Skeletal muscle cell (primary cell): ENCODE measurements around the gene IFT172.
"Not testable (repeated sequence)": the region's sequence is repeated elsewhere in the genome, so short reads cannot be mapped to it uniquely, and the experiment has no call there.

Source experiments
- DNase-seq: peaks from one replicate; pipeline ENCODE4 v3.0.0-alpha.2; 2010; ENCODE audit warnings: low read depth
- H3K4me3 ChIP-seq: 2 replicates; pipeline ENCODE4 v1.5.1; 2011; ENCODE audit warnings: low read depth, mild to moderate bottlenecking, control low read depth, low read length, moderate library complexity

IFT172 gene, protein sequence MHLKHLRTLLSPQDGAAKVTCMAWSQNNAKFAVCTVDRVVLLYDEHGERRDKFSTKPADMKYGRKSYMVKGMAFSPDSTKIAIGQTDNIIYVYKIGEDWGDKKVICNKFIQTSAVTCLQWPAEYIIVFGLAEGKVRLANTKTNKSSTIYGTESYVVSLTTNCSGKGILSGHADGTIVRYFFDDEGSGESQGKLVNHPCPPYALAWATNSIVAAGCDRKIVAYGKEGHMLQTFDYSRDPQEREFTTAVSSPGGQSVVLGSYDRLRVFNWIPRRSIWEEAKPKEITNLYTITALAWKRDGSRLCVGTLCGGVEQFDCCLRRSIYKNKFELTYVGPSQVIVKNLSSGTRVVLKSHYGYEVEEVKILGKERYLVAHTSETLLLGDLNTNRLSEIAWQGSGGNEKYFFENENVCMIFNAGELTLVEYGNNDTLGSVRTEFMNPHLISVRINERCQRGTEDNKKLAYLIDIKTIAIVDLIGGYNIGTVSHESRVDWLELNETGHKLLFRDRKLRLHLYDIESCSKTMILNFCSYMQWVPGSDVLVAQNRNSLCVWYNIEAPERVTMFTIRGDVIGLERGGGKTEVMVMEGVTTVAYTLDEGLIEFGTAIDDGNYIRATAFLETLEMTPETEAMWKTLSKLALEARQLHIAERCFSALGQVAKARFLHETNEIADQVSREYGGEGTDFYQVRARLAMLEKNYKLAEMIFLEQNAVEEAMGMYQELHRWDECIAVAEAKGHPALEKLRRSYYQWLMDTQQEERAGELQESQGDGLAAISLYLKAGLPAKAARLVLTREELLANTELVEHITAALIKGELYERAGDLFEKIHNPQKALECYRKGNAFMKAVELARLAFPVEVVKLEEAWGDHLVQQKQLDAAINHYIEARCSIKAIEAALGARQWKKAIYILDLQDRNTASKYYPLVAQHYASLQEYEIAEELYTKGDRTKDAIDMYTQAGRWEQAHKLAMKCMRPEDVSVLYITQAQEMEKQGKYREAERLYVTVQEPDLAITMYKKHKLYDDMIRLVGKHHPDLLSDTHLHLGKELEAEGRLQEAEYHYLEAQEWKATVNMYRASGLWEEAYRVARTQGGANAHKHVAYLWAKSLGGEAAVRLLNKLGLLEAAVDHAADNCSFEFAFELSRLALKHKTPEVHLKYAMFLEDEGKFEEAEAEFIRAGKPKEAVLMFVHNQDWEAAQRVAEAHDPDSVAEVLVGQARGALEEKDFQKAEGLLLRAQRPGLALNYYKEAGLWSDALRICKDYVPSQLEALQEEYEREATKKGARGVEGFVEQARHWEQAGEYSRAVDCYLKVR (N-terminal part only)

DNA sequence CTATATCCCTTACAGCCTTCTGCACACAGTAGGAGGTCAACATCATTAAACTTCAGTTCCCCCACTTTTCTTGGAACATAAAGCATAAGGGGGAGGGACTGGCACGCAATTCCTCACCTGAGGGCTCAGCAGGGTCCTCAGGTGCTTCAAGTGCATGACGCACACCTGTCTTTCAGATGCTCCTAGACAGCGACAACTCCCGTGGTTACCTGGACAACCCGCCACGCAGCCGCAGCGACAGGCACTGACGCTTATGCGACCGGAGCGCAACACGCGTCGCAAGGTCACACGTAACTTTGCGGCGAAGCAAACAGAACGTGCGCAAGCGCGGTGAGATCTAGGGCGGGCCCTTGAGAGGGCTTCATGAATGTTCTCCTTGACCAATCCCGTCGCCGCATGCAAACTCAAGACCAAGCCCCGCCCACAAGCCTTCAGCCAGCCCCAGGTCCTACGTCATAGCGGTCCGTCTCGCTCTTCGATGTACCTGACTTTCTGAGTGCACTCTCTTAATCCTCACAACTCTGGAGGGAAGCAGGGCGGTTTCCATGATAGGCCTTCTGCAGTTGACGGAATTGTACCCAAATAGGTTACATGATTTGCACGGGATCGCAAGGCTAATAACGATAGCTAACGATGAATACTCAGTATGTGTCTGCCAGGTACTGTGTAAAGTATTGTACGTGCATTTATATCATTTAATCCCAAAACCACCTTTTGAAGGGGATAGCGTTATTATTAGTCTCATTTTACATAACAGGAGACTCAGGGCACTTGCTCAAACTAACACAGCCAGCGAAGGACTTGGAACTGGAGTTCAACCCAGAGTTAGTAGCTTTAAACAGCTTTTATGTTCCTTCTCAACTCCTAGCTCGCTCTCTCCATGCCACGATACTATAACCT, at the start of gene IFT172:
IFT172 (minus strand) TSS at position 246 of the 900 bp plus-strand sequence; CDS start at position 156, 90 bp downstream.
- DNase-seq = peak; percentile 95
- peak within 1 kb of the TSS; percentile 77 for H3K4me3 ChIP-seq

DNA sequence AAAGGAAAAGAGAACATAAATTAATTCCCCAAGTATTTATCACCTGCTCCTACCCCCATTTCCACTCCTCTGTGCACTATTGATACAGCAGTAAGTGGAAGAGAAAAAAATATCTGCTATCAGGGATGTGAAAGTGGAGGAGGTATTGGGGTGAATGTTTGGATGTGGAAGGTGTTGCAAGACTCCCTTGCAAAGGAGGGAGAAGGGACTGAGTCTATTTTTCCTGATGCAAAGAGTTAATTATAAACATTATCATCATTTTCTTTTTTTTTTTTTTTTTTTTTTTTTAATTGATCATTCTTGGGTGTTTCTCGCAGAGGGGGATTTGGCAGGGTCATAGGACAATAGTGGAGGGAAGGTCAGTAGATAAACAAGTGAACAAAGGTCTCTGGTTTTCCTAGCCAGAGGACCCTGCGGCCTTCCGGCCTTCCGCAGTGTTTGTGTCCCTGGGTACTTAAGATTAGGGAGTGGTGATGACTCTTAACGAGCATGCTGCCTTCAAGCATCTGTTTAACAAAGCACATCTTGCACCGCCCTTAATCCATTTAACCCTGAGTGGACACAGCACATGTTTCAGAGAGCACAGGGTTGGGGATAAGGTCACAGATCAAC, 49.4 kb upstream of the IFT172 start:
- DNase-seq = not testable (repeated sequence)

DNA sequence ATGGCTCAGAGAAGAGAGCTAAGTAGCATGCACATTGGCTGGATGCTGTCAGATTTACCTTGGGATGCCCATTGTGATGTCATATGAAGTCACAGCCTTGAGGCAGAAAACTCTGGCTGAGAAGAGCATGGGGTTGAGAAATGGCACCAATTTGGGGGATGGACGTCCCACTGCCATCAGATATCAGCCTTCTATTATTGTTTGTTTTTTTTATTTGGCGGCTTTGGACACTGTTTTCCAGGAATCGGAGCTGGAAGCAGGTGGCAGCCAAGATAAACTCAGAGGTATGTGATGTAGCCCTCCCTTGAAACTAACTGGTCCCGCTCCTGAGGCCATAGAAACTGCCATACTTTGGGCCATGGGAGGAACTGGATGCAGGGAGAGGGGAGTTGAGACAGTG, 47.7 kb upstream of the IFT172 start:
- DNase-seq = no peak
- no peak overlapping the region for H3K4me3 ChIP-seq

More for the DNA sequence above, 49.4 kb upstream of the IFT172 start:
- H3K4me3 ChIP-seq = not testable (repeated sequence)

DNA sequence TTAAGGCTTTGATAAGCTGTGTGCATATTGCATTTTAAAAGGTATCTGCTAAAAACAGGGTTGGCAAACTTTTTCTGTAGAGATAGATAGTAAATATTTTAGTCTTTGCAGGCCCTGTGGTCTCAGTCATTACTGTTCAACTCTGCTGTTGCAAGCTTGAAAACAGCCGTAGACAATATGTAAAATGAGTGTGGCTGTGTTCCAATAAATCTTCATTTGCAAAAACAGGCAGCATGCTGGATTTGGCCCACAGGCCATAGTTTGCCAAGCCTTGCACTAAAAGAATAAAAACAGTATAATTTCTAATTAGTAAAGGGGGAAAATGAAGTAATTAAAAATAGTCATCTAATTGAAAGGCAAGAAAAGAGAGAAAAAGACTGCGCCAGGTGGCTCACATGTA, 42.4 kb upstream of the IFT172 start:
- no peak overlapping the region for H3K4me3 ChIP-seq
- DNase-seq = no peak

DNA sequence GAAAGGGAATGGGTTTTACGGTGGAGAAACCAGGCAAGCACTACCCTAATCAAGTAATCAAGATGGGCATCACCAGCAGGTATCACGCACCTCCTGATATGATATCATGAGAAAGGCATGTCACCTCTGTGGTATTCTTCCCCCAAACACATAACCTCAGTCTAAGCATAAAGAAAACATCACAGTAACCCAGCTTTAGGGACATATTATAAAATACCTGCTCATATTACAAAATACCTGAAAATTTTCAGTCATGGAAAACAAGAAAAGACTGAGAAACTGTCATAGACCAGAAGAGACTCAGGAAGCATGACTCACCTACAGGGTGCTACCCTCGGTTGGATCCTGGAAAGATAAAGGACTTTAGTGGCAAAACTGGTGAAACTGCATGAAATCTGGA, 37.6 kb upstream of the IFT172 start:
- DNase-seq = no peak

DNA sequence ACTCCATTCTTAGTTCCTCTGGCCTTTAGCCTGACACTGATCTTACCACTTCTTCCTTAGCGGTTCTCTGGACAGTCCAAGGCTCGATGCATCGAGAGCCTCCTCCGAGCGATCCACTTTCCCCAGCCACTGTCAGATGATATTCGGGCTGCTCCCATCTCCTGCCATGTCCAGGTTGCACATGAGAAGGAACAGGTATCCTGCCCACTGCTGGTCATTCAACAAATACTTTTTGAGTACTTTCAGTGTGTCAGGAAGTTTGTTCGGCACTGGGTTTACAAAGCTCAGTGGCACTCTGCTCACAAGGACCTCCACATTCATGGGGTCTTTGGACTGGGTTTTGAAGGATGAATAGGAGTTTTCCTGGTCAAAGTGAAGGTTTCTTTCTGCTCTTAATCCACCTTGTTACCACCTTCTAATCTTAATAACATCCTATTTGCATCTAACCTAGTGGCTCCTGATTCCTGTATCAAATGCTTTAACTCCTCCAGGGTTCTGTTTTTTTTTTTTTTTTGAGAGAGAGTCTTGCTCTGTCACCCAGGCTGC, 32.9 kb upstream of the IFT172 start:
- DNase-seq = no peak
- H3K4me3 ChIP-seq = no peak overlapping the region

More for the DNA sequence above, 37.6 kb upstream of the IFT172 start:
- no peak overlapping the region for H3K4me3 ChIP-seq

DNA sequence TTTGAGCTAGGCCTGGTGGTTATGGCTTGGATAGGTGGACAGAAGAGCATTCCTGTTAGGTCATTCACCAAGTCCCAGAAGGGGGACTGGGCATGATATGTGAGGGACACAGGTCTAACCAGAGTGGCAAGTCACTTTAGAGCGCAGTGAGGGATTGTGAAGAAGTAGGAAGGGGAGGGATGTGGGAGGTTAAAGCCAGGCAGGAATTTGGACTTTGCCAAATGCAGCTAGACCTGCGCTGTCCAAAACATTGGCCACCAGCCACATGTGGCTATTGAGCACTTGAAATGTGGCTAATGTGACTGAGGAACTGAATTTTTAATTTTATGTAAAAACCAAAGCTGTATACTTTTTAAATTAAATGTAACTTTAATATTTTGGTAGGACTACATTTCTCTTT, 30.8 kb upstream of the IFT172 start:
- no peak for DNase-seq
- H3K4me3 ChIP-seq = no peak overlapping the region

DNA sequence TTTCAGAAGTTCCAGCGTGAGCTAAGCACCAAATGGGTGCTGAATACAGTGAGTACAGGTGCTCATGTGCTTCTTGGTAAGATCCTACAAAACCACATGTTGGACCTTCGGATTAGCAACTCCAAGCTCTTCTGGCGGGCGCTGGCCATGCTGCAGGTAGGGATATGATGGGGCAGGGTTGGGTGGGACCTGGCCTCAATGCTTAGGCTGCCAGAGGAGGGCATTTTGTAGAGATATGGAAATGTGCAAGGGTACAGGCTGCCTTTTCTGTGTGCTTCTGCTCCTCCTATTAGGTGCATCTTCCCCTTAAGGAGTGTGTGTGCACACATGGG, 29.2 kb upstream of the IFT172 start:
- no peak overlapping the region for H3K4me3 ChIP-seq
- DNase-seq = no peak

DNA sequence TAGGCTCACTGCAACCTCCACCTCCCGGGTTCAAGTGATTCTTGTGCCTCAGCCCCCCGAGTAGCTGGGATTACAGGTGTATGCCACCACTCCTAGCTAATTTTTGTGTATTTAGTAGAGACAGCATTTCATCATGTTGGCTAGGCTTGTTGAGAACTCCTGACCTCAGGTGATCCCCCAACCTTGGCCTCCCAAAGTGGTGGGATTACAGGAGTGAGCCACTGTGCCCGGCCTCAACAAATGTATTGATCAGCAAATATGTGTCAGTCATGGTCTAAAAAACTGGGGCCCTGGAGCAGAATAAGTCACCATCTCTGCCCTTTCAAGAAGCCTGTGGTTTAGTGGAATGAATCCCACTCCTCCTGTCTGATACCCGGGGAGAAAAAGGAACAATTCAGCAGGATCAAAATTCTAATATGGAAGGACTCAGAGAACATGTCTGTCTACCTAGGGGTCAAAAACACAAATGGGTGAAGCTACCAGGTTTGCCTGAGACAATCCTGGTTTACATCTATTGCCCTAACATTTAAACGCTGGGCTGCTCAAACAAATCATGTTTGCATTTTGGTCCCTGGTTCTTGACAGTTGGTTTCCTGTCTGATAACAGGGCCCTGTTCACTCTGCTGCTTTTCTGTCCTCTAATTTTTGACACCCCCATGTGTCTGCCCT, 28.7 kb upstream of the IFT172 start:
- DNase-seq = no peak
- H3K4me3 ChIP-seq = no peak overlapping the region

DNA sequence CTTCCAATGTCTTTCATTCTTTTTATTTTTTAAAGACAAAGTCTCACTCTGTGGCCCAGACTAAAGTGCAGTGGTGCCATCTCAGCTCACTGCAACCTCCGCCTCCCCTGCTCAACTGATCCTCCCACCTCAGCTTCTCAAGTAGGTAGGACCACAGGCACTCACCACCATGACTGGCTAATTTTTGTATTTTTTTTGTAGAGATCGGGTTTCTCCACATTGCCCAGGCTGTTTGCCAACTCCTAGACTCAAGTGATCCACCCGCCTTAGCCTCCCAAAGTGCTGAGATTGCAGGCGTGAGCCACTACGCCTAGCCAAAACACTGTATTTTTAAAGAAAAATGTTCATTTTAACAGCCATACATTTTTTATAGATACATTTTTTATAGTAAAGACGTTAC, 19.8 kb upstream of the IFT172 start:
- H3K4me3 ChIP-seq = no peak overlapping the region
- DNase-seq = peak; percentile 33

DNA sequence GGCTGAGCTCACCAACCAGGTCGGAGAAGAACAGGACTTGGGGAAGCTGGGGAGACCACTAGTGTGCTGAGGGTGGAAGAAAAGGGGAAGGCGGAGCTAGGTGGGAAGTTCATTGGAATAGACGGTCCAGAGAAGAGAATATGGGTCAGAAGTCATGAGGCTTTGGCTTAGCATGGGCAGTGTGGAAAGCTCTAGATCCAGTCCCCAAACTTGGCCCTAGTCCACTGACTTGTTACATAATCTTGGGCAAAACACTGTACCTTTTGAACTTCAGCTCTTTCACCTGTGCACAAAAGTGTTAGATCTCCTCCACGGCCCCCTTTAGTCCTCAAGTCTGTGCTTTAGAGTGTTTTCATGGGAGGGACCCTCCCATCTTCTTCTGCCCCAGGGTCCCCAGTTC, 17.8 kb upstream of the IFT172 start:
- no peak for DNase-seq
- H3K4me3 ChIP-seq = no peak overlapping the region

DNA sequence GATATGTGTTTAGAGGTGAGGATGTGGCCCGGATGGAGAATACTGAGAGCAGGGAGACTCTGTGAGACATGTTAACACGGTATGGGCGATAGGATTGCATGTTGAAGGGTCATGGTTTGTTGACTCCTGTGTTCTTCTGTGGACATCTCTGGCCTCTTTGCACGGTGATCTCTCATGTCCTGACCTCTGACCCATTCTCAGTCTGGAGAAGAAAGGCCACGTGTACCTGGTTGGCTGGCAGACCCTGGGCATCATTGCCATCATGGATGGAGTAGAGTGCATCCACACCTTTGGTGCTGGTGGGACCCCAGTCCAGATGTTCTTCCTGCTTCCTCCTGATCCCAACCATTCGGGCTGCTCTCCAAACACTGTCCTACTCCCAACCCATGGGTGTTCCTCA, 17.0 kb upstream of the IFT172 start:
- no peak for DNase-seq
- H3K4me3 ChIP-seq = no peak overlapping the region

DNA sequence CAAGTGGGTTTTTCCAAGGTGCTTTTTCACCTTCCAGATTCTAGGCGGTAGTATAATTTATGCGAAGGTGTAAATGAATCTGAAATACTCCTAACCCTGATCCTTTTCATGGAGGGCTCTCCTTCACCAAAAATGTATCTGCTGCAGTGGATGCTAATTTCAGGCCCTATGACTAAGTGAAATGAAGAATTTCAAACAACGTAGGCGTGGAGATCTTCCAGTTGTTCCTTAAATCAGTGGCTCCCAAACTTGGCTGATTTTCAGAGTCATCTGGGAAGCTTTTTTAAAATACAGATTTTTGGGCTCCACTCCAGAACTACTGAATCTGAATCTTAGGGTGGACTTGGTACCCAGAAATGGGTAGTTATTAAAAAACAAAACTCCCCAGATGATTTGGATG, 12.6 kb upstream of the IFT172 start:
- no peak overlapping the region for H3K4me3 ChIP-seq
- DNase-seq = no peak

DNA sequence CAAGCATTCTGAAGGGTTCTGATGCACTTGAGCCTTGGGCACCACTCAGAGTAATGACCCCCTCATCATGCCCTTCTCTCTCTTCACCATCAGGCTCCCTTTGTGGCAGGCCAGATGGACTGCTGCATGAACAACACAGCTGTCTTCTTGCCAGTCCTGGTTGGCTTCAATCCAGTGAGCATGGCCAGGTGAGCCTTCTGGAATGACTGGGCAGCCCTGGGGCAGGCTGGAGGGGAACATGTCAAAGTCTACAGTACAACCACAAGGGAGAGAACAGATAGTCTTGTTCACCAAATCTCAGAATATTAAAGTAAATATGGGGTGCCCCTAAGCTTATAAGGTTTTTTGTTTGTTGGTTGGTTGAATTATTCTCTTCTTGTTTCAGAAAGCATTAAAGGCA, 11.5 kb upstream of the IFT172 start:
- H3K4me3 ChIP-seq = no peak overlapping the region
- no peak for DNase-seq

DNA sequence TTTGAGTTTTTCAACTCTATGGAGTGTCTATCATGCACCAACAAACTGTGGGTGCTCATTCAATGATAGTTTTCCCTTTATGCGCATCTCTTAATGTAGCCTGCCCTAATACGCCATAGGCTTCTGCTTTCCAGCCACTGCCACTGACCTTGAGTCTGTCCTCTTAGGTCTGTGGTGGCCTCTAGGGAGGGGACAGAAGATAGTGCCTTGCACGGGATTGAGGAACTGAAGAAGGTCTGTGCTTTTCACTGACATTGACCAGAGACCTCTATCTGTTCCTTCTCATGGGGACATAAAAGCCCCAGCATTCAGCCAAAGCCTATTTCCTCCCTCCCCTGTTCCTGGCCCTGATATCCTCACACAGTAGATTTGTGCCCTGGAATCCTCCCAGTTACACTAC, 9.4 kb upstream of the IFT172 start:
- no peak for DNase-seq
- no peak overlapping the region for H3K4me3 ChIP-seq

DNA sequence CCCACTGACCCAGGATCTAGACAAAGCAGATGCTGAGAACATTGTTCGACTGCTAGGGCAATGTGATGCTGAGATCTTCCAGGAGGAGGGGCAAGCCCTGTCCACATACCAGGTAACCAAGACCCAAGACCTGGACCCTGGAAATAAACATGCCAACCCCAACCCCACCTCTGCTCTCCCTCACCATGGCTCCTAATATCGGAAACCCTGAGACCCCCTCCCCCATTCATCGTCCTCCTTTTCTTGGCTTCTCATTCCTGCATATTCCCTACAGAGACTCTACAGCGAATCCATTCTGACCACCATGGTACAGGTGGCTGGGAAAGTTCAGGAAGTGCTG, 7.7 kb upstream of the IFT172 start:
- DNase-seq = no peak
- no peak overlapping the region for H3K4me3 ChIP-seq

DNA sequence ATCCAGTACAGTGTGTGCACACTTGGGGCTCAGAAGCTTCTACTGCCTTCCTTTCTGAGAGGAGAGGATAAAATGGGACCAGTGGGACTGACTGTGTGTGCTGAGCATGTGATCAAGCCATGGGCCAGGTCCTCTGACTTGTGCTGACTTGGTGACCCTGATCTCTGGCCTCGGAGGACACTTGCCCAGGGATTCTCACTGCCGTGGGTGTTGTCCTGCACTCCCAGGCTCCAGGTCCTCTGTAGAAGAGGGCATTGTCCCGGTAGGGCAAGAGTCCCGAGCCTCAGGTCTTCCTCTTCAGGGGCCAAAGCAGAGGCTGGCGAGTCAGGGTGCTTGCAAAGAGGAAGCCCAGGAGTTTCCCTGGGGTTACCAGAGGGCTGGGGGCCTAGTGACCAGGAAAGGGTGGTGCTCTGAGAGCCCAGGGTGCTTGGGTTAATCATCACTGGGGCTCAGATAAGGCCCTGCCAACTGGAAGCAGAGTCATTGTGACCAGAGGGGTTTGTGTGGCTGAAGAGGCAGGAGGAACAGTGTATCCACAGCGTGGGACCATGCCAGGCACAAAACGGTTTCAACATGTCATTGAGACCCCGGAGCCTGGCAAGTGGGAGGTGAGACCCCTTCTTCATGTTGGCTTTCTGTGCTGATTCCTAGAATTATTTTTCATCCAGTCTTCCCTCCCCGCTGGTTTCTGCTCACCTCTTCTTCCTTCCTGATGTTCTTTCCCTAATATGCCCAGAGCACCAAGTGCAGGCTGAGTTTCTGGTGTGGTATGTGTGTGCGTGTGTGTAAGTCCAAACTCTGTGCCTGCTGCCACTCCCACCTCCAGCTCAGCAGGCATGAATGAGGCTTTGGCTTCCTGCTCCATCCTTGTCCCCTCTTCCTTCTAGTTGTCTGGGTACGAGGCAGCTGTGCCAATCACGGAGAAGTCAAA, 7.1 kb upstream of the IFT172 start, which contains the start of gene GCKR:
GCKR (plus strand) TSS at position 483 of the 931 bp plus-strand sequence; CDS start at position 549, 66 bp downstream.
- H3K4me3 ChIP-seq = peak within 1 kb of the TSS; percentile 75
- DNase-seq = no peak
